ENCODE results near the gene RPL19.
"Not testable (repeated sequence)": the region's sequence is repeated elsewhere in the genome, so short reads cannot be mapped to it uniquely, and the experiment has no call there.

The RPL19 gene

GRCh38 chr17:39246274-39246673, 46.2 kb downstream of the RPL19 start:
- Histone ChIP-seq H2AFZ (no peak overlapping the region), H3K4me3 (ENCODE audit: low read depth, low read length) (no peak overlapping the region), H3K36me3 (ENCODE audit: control insufficient read depth, insufficient read depth, low read length) (no peaks in the 10 kb centered on the region), H3K9me3 (ENCODE audit: control insufficient read depth, low read length) (no peaks in the 10 kb centered on the region), H3K27ac (no peak overlapping the region), H3K9ac (no peak overlapping the region), H3K27me3 (ENCODE audit: control insufficient read depth, insufficient read depth, low read length) (no peaks in the 10 kb centered on the region), H3K4me2 (ENCODE audit: low read length) (no peak overlapping the region), H3K4me1 (no peaks in the 10 kb centered on the region), H3K79me2 (no peaks in the 10 kb centered on the region)
- TF ChIP-seq CTCF (IDR thresholded peaks at IDR 0.05): no peak

DNA sequence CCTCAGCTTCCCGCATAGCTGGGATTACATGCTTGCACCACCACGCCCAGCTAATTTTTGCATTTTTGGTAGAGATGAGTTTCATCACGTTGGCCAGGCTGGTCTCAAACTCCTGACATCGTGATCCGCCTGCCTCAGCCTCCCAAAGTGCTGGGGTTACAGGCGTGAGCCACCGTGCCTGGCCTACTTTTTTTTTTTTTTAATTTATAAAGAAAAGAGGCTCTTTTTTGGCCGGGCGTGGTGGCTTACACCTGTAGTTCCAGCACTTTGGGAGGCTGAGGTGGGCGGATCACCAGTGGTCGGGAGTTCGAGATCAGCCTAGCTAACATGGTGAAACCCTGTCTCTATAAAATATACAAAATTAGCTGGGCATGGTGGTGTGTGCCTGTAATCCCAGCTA, 50.0 kb downstream of the RPL19 start:
- not testable (repeated sequence) for H3K27me3 ChIP-seq (ENCODE audit: control insufficient read depth, insufficient read depth, low read length); H3K36me3 ChIP-seq (ENCODE audit: control insufficient read depth, insufficient read depth, low read length); H3K9ac ChIP-seq; H3K4me2 ChIP-seq (ENCODE audit: low read length); H3K4me1 ChIP-seq; H2AFZ ChIP-seq; H3K27ac ChIP-seq; H3K4me3 ChIP-seq (ENCODE audit: low read depth, low read length); H3K9me3 ChIP-seq (ENCODE audit: control insufficient read depth, low read length); H3K79me2 ChIP-seq

- no peaks in the 10 kb centered on the region for H3K27me3 ChIP-seq (ENCODE audit: control insufficient read depth, insufficient read depth, low read length)
- no peak for TF ChIP-seq CTCF (IDR thresholded peaks at IDR 0.05)
- H3K4me1 ChIP-seq: peaks cover 6% of the 10 kb centered on the region
- no peak overlapping the region for H3K4me3 ChIP-seq (ENCODE audit: low read depth, low read length)
- H3K36me3 ChIP-seq (ENCODE audit: control insufficient read depth, insufficient read depth, low read length): no peaks in the 10 kb centered on the region
- H3K9ac ChIP-seq: no peak overlapping the region
- no peak overlapping the region for H3K4me2 ChIP-seq (ENCODE audit: low read length)
- H3K9me3 ChIP-seq (ENCODE audit: control insufficient read depth, low read length): no peaks in the 10 kb centered on the region
- H2AFZ ChIP-seq: no peak overlapping the region
- no peaks in the 10 kb centered on the region for H3K79me2 ChIP-seq
- H3K27ac ChIP-seq: no peak overlapping the region
Observed at GRCh38 chr17:39251997-39252396, 51.9 kb downstream of the RPL19 start.

GRCh38 chr17:39252788-39253460, 52.8 kb downstream of the RPL19 start:
- no peak for TF ChIP-seq CTCF (IDR thresholded peaks at IDR 0.05)
- no peak overlapping the region for H3K9ac ChIP-seq
- H3K79me2 ChIP-seq: no peaks in the 10 kb centered on the region
- no peaks in the 10 kb centered on the region for H3K9me3 ChIP-seq (ENCODE audit: control insufficient read depth, low read length)
- no peaks in the 10 kb centered on the region for H3K36me3 ChIP-seq (ENCODE audit: control insufficient read depth, insufficient read depth, low read length)
- no peak overlapping the region for H2AFZ ChIP-seq
- no peak overlapping the region for H3K4me2 ChIP-seq (ENCODE audit: low read length)
- H3K27ac ChIP-seq: no peak overlapping the region
- no peaks in the 10 kb centered on the region for H3K27me3 ChIP-seq (ENCODE audit: control insufficient read depth, insufficient read depth, low read length)
- no peak overlapping the region for H3K4me3 ChIP-seq (ENCODE audit: low read depth, low read length)
- H3K4me1 ChIP-seq: peaks cover 6% of the 10 kb centered on the region
